A549 (cell line): ENCODE results near the gene PIP4K2A. TPM values are rescaled to one million over a fixed set of nuclear protein-coding genes. Genes with fewer than 3 reads are reported as not detected.
A peak's percentile ranks its signal among the peaks of the same experiment; 100 is the strongest.

Experiments used
- ATAC-seq, 2 experiments: fragments of 200-7000 bp in 1 of 2; fragments of >200 bp in 1 of 2; cut with Nextera tagmentation in 1 of 2; cut with Tn5 transposase in 1 of 2; 3 replicates each; pipeline versions ENCODE4 v1.8.0 to v1.9.1; 2018 to 2020; ENCODE audit warnings: mild to moderate bottlenecking in 1 of 2, moderate library complexity in 1 of 2
- CTCF ChIA-PET: fragments of 300-600 bp; sonication (Branson Sonifier 250); formaldehyde crosslinking; extraction: SDS; loops from one replicate; lab custom pipeline; 2021; ENCODE audit warnings: antibody characterized with exemption, inconsistent platforms; lab: Yijun Ruan, JAX
- POLR2A ChIA-PET: fragments of 350-600 bp; formaldehyde crosslinking; extraction: SDS; loops from one replicate; lab custom pipeline; 2021; ENCODE audit warnings: antibody characterized with exemption, inconsistent platforms; lab: Yijun Ruan, JAX
- DNase-seq, 2 experiments: peaks; one replicate each; pipeline versions ENCODE4 v3.0.0 to v3.0.0-alpha.2; 2011 to 2016; ENCODE audit warnings: low read depth in 1 of 2, low spot score in 1 of 2
- FAIRE-seq: peaks from 2 replicates; lab custom pipeline; 2011; peaks lifted over from hg19 to GRCh38; lab: Jason Lieb, UNC
- H3K27ac ChIP-seq, 2 experiments: fragments of >200 bp; sonication (Bioruptor Twin); formaldehyde crosslinking; 3 replicates each; pipeline ENCODE4 v1.5.1; 2016 to 2017
- H3K4me1 ChIP-seq: fragments of >200 bp; sonication (Bioruptor Twin); formaldehyde crosslinking; 3 replicates; pipeline ENCODE4 v1.6.1; 2016
- H3K4me2 ChIP-seq: fragments of >200 bp; sonication (Bioruptor Twin); formaldehyde crosslinking; 3 replicates; pipeline ENCODE4 v1.6.1; 2016
- H3K4me3 ChIP-seq: fragments of >200 bp; sonication (Bioruptor Twin); formaldehyde crosslinking; 3 replicates; pipeline ENCODE4 v1.5.1; 2016
- H3K9me3 ChIP-seq: fragments of >200 bp; sonication (Bioruptor Twin); formaldehyde crosslinking; 3 replicates; pipeline ENCODE4 v1.6.1; 2016
- CBX8 ChIP-seq: fragments of 200-600 bp; sonication (generic); IDR thresholded peaks from 2 replicates; pipeline ENCODE4 v1.6.1; 2016
- CEBPB ChIP-seq, 2 experiments: fragments of >200 bp in 1 of 2; sonication (Bioruptor Twin) in 1 of 2; formaldehyde crosslinking in 1 of 2; IDR thresholded peaks; 2 replicates each; pipeline ENCODE4 v1.6.1; 2012 to 2016
- EHMT2 ChIP-seq: fragments of 200-600 bp; sonication (generic); IDR thresholded peaks from 2 replicates; pipeline ENCODE4 v1.6.1; 2016; ENCODE audit warnings: antibody characterized with exemption, low read depth, mild to moderate bottlenecking, moderate library complexity
- EP300 ChIP-seq, 2 experiments: fragments of >200 bp; sonication (Bioruptor Twin); formaldehyde crosslinking; IDR thresholded peaks; 2 replicates in 1 of 2; 3 replicates in 1 of 2; pipeline ENCODE4 v1.6.1; 2016 to 2017
- FOSB ChIP-seq: fragments of 250-450 bp; sonication (Bioruptor Pico); IDR thresholded peaks from 2 replicates; pipeline ENCODE4 v1.5.0; 2020; ENCODE audit warnings: mild to moderate bottlenecking, moderate library complexity
- HDAC2 ChIP-seq: fragments of 200-600 bp; sonication (generic); IDR thresholded peaks from 2 replicates; pipeline ENCODE4 v1.6.1; 2016
- HEYL ChIP-seq: fragments of 250-450 bp; sonication (Bioruptor Pico); IDR thresholded peaks from 2 replicates; pipeline ENCODE4 v1.8.0; 2021; ENCODE audit warnings: mild to moderate bottlenecking, moderate library complexity
- HOXB13 ChIP-seq: fragments of 250-450 bp; sonication (Bioruptor Pico); IDR thresholded peaks from 2 replicates; pipeline ENCODE4 v1.5.0; 2020; ENCODE audit warnings: low read depth, mild to moderate bottlenecking, moderate library complexity
- HOXB5 ChIP-seq: fragments of 250-450 bp; sonication (Bioruptor Pico); IDR thresholded peaks from 2 replicates; pipeline ENCODE4 v1.5.0; 2020; ENCODE audit warnings: mild to moderate bottlenecking, moderate library complexity
- JUN ChIP-seq, 2 experiments: fragments of >200 bp; sonication (Bioruptor Twin); formaldehyde crosslinking; IDR thresholded peaks; 2 replicates in 1 of 2; 3 replicates in 1 of 2; pipeline ENCODE4 v1.6.1; 2016 to 2017
- KDM5A ChIP-seq: fragments of 200-600 bp; sonication (generic); IDR thresholded peaks from 2 replicates; pipeline ENCODE4 v1.6.1; 2016; ENCODE audit warnings: antibody characterized with exemption, mild to moderate bottlenecking
- MAFK ChIP-seq: fragments of 450-650 bp; IDR thresholded peaks from 2 replicates; pipeline ENCODE4 v1.6.1; 2014; ENCODE audit not compliant: partially characterized antibody
- MYC ChIP-seq: IDR thresholded peaks from 2 replicates; pipeline ENCODE4 v1.6.1; 2012; ENCODE audit warnings: mild to moderate bottlenecking, inconsistent platforms, low read length, improper control_type of control experiment, borderline replicate concordance
- NFE2L2 ChIP-seq: fragments of 150-350 bp; conservative IDR thresholded peaks from 2 replicates; pipeline ENCODE4 v1.6.1; 2014; ENCODE audit warnings: low read length
- PHF8 ChIP-seq: fragments of 200-600 bp; sonication (generic); IDR thresholded peaks from 2 replicates; pipeline ENCODE4 v1.6.1; 2016; ENCODE audit warnings: low read depth, mild to moderate bottlenecking, antibody characterized with exemption, moderate library complexity, borderline replicate concordance
- POLR2A ChIP-seq: IDR thresholded peaks from 2 replicates; pipeline ENCODE4 v1.6.1; 2012; ENCODE audit warnings: mild to moderate bottlenecking, low read length
- RFX5 ChIP-seq: fragments of 450-650 bp; IDR thresholded peaks from 2 replicates; pipeline ENCODE4 v1.7.1; 2014; ENCODE audit warnings: antibody characterized with exemption, mild to moderate bottlenecking, moderate library complexity
- SMC3 ChIP-seq: fragments of >200 bp; sonication (Bioruptor Twin); formaldehyde crosslinking; IDR thresholded peaks from 3 replicates; pipeline ENCODE4 v1.6.1; 2018; ENCODE audit warnings: inconsistent platforms
- TP53 ChIP-seq: fragments of 250-450 bp; sonication (Bioruptor Pico); IDR thresholded peaks from 2 replicates; pipeline ENCODE4 v1.5.0; 2021; ENCODE audit warnings: mild to moderate bottlenecking, moderate library complexity
- ZFP36 ChIP-seq: fragments of 450-650 bp; IDR thresholded peaks from 2 replicates; pipeline ENCODE4 v1.6.1; 2014; ENCODE audit warnings: borderline replicate concordance; ENCODE audit not compliant: partially characterized antibody
- WGBS: methylation state at CpG from one replicate; pipeline ENCODE4 v1.1.6; 2017; ENCODE audit errors: missing lambda C conversion rate; 5-methylcytosine and 5-hydroxymethylcytosine counted together
- polyA plus RNA-seq, 4 experiments: library from polyadenylated mRNA; depleted of rRNA in 3 of 4; stranded (reverse); fragments of >200 nt; fragmentation: RNase III in 1 of 4; extraction: RNeasy Plus Mini Kit Qiagen cat#74134 plus additional on column Dnase treatment in 1 of 4; gene quantifications; 2 replicates in 3 of 4; 3 replicates in 1 of 4; pipeline ENCODE4 v1.2.3, GENCODE V29; 2011 to 2017
- TF ChIP-seq, protein P1 (sequence below): fragments of 200-600 bp; sonication (generic); IDR thresholded peaks from 2 replicates; pipeline ENCODE4 v1.6.1; 2016; ENCODE audit warnings: antibody characterized with exemption, mild to moderate bottlenecking, moderate library complexity
- TF ChIP-seq, protein P2 (sequence below): fragments of 250-450 bp; sonication (Bioruptor Pico); IDR thresholded peaks from 2 replicates; pipeline ENCODE4 v1.5.0; 2020; ENCODE audit warnings: low read depth, mild to moderate bottlenecking, moderate library complexity
- TF ChIP-seq, protein P3 (sequence below): fragments of 450-650 bp; IDR thresholded peaks from 2 replicates; pipeline ENCODE4 v1.6.1; 2014; ENCODE audit warnings: antibody characterized with exemption
- TF ChIP-seq, protein P4 (sequence below): fragments of >200 bp; sonication (Bioruptor Twin); formaldehyde crosslinking; IDR thresholded peaks from 3 replicates; pipeline ENCODE4 v1.5.1; 2016

PIP4K2A gene
- polyA plus RNA-seq, 2 of the 4 experiments (the other 2 are of a cell fraction), result 23.1 to 24.0 TPM

DNA sequence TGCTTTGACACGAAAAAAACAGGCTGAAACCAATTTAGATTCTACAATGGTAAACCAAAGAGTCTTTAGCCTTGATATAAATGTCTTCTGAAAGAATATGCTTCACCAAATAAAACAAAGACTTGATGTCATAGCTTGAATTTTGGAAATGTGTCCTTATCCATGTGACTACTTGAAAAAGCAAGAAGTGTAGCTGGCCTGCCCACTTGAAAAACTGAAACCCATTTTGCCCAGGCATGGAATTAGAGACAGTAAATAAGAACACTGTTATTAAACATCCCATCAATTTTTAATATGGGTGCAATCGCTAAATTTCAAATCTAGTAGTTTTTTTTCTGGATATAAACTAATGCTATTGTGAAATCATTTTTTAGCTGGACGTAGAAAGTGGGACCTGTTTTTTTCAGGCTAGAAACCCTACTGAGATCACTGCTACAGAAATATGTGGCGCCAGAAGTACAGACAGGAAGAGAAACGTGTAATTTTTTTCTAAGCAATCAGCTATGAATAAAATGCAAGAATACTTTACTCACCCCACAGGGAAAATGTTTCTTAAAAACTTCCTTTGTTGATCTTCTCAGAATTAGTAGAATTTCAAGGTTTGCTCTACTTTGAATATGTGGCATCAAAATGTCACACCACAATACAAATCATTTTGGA, 56.7 kb downstream of the PIP4K2A start:
- 78% methylated on average over 5 of the region's 5 CpGs for WGBS
- Histone ChIP-seq H3K9me3 (no peaks in the 10 kb centered on the region), H3K27ac (no peak overlapping the region), H3K4me3 (no peak overlapping the region), H3K4me1 (peaks cover 39% of the 10 kb centered on the region), H3K4me2 (no peak overlapping the region)
- ATAC-seq (no peak), DNase-seq (no peak), FAIRE-seq (no peak)
- ChIA-PET POLR2A (no interaction called here), CTCF (interaction anchor here (0.5 kb wide), 1 partner anchor 351 kb away, joined by 3 read pairs; no protein-coding TSS in a partner anchor)
- TF ChIP-seq JUN (IDR thresholded peaks at IDR 0.05), result no peak
- no peak for TF ChIP-seq PHF8

DNA sequence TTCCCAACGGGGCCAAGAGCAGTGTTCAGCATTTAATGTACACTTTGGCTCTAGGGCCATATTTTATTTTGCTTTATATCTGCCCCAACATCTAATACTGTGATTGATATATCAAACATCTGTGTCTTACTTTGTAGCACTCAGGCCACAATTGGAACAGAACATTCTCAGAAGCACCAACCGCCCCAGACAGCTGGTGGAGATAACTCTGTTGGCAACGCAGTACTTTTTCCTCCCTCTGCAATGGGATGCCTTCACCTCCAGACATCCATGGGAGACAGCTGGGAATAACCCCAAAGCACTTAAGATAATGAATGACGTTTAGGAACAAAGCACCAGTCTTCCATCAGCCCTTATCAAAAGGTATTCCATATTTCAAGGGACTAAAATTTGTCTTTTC, 57.4 kb downstream of the PIP4K2A start:
- no peak for TF ChIP-seq EHMT2
- TF ChIP-seq, protein P1, sequence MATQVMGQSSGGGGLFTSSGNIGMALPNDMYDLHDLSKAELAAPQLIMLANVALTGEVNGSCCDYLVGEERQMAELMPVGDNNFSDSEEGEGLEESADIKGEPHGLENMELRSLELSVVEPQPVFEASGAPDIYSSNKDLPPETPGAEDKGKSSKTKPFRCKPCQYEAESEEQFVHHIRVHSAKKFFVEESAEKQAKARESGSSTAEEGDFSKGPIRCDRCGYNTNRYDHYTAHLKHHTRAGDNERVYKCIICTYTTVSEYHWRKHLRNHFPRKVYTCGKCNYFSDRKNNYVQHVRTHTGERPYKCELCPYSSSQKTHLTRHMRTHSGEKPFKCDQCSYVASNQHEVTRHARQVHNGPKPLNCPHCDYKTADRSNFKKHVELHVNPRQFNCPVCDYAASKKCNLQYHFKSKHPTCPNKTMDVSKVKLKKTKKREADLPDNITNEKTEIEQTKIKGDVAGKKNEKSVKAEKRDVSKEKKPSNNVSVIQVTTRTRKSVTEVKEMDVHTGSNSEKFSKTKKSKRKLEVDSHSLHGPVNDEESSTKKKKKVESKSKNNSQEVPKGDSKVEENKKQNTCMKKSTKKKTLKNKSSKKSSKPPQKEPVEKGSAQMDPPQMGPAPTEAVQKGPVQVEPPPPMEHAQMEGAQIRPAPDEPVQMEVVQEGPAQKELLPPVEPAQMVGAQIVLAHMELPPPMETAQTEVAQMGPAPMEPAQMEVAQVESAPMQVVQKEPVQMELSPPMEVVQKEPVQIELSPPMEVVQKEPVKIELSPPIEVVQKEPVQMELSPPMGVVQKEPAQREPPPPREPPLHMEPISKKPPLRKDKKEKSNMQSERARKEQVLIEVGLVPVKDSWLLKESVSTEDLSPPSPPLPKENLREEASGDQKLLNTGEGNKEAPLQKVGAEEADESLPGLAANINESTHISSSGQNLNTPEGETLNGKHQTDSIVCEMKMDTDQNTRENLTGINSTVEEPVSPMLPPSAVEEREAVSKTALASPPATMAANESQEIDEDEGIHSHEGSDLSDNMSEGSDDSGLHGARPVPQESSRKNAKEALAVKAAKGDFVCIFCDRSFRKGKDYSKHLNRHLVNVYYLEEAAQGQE, result no peak
- TF ChIP-seq, protein P2, sequence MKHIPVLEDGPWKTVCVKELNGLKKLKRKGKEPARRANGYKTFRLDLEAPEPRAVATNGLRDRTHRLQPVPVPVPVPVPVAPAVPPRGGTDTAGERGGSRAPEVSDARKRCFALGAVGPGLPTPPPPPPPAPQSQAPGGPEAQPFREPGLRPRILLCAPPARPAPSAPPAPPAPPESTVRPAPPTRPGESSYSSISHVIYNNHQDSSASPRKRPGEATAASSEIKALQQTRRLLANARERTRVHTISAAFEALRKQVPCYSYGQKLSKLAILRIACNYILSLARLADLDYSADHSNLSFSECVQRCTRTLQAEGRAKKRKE (CRISPR knock-in tag), result no peak
- TF ChIP-seq TP53 (CRISPR knock-in tag), result no peak
- no peak for TF ChIP-seq CEBPB (IDR thresholded peaks at IDR 0.05)
- TF ChIP-seq RFX5, result no peak
- TF ChIP-seq CBX8, result no peak
- no peak for TF ChIP-seq ZFP36
- TF ChIP-seq FOSB, result no peak
- no peak for TF ChIP-seq NFE2L2
- TF ChIP-seq HOXB5, result no peak
- no peak for TF ChIP-seq HEYL (CRISPR knock-in tag)
- TF ChIP-seq SMC3, result no peak
- TF ChIP-seq, protein P3, sequence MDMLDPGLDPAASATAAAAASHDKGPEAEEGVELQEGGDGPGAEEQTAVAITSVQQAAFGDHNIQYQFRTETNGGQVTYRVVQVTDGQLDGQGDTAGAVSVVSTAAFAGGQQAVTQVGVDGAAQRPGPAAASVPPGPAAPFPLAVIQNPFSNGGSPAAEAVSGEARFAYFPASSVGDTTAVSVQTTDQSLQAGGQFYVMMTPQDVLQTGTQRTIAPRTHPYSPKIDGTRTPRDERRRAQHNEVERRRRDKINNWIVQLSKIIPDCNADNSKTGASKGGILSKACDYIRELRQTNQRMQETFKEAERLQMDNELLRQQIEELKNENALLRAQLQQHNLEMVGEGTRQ, result no peak
- CTCF ChIA-PET, result interaction anchor here (1.1 kb wide), 2 partner anchors 36 to 37 kb away, joined by 4 to 6 read pairs; no protein-coding TSS in a partner anchor
- Histone ChIP-seq H3K9me3 (no peaks in the 10 kb centered on the region), H3K4me3 (no peak overlapping the region), H3K4me2 (no peak overlapping the region), H3K4me1 (peaks cover 38% of the 10 kb centered on the region), H3K27ac (no peak overlapping the region)
- ATAC-seq (no peak), FAIRE-seq (no peak), DNase-seq (no peak)
- WGBS, result 79% methylated on average over 4 of the region's 4 CpGs
- POLR2A ChIA-PET, result no interaction called here

DNA sequence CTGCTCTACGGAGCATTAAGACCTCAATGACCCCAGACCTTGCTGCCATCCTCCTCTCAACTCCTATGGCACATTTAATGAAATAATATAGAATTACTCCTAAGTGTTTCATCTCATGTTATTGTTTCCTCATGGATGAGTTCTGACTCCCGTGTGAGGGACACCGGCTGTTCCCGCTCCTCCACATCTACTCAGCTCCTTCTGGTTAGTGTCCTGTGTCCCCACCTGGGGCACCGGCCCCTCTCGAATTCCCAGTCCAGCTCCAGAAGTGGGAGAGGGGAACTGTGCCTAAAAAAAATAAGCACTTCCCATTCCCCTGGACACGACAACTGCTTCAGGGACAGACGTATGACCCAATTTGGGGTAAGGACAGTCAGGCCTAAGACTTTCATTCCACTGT, 58.3 kb downstream of the PIP4K2A start:
- Histone ChIP-seq H3K27ac (peak overlapping the region; percentile 5 to 53; a peak in 3 of 6 replicates), H3K4me3 (no peak overlapping the region), H3K9me3 (no peaks in the 10 kb centered on the region), H3K4me2 (peak overlapping the region; percentile 70), H3K4me1 (peaks cover 38% of the 10 kb centered on the region)
- no peak for FAIRE-seq
- DNase-seq, result no peak
- ChIA-PET POLR2A (no interaction called here), CTCF (interaction anchor here (1.1 to 1.9 kb wide), 5 partner anchors 13 to 62 kb away, joined by 3 to 6 read pairs (median 4); no protein-coding TSS in a partner anchor)
- no peak; a peak in 1 of 6 replicates for ATAC-seq
- 94% methylated on average over 8 of the region's 8 CpGs for WGBS
- TF ChIP-seq HOXB13 (CRISPR knock-in tag), result no peak
- TF ChIP-seq, protein P4, sequence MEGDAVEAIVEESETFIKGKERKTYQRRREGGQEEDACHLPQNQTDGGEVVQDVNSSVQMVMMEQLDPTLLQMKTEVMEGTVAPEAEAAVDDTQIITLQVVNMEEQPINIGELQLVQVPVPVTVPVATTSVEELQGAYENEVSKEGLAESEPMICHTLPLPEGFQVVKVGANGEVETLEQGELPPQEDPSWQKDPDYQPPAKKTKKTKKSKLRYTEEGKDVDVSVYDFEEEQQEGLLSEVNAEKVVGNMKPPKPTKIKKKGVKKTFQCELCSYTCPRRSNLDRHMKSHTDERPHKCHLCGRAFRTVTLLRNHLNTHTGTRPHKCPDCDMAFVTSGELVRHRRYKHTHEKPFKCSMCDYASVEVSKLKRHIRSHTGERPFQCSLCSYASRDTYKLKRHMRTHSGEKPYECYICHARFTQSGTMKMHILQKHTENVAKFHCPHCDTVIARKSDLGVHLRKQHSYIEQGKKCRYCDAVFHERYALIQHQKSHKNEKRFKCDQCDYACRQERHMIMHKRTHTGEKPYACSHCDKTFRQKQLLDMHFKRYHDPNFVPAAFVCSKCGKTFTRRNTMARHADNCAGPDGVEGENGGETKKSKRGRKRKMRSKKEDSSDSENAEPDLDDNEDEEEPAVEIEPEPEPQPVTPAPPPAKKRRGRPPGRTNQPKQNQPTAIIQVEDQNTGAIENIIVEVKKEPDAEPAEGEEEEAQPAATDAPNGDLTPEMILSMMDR, result no peak
- TF ChIP-seq MYC, result no peak
- TF ChIP-seq SMC3, result no peak
- no peak for TF ChIP-seq NFE2L2
- no peak for TF ChIP-seq EP300 (IDR thresholded peaks at IDR 0.05)
- TF ChIP-seq POLR2A, result no peak
- TF ChIP-seq HDAC2, result no peak
- no peak for TF ChIP-seq KDM5A
- TF ChIP-seq MAFK, result no peak
- TF ChIP-seq, all 56 proteins: peak for 0
